Liver (tissue), 9 donors: ENCODE measurements around the gene LHPP. TPM values are rescaled to one million over a fixed set of nuclear protein-coding genes. Genes with fewer than 3 reads are reported as not detected.

ENCODE experiments used
- DNase-seq: peaks from one replicate; pipeline ENCODE4 v3.0.0-alpha.2; 2017; ENCODE audit warnings: low spot score
- H3K27ac ChIP-seq, 2 donors: one replicate each; pipeline ENCODE4 v1.7.0; 2013; ENCODE audit warnings: inconsistent platforms in 2 of 2, low read length in 2 of 2, control low read depth in 1 of 2, low read depth in 1 of 2, mild to moderate bottlenecking in 1 of 2
- H3K27me3 ChIP-seq, 4 donors: one replicate each; pipeline versions ENCODE4 v1.6.1 to v1.7.0; 2013; ENCODE audit warnings: low read length in 3 of 4, inconsistent platforms in 1 of 4, mild to moderate bottlenecking in 1 of 4, moderate library complexity in 1 of 4; ENCODE audit not compliant: control insufficient read depth in 4 of 4, insufficient read depth in 4 of 4
- H3K36me3 ChIP-seq, 4 donors: one replicate each; pipeline versions ENCODE4 v1.6.1 to v1.7.0; 2013; ENCODE audit warnings: low read length in 3 of 4, mild to moderate bottlenecking in 3 of 4, low read depth in 1 of 4, moderate library complexity in 1 of 4; ENCODE audit not compliant: control insufficient read depth in 4 of 4, insufficient read depth in 3 of 4
- H3K4me1 ChIP-seq, 4 donors: one replicate each; pipeline versions ENCODE4 v1.6.1 to v1.7.0; 2013; ENCODE audit warnings: low read length in 3 of 4, mild to moderate bottlenecking in 3 of 4, moderate library complexity in 1 of 4; ENCODE audit not compliant: control insufficient read depth in 4 of 4, insufficient read depth in 4 of 4
- H3K4me3 ChIP-seq, 3 donors: one replicate each; pipeline versions ENCODE4 v1.6.1 to v1.7.0; 2013; ENCODE audit warnings: low read length in 3 of 3, control low read depth in 1 of 3, low read depth in 1 of 3, mild to moderate bottlenecking in 1 of 3
- H3K9ac ChIP-seq, 2 donors: one replicate each; pipeline ENCODE4 v1.7.0; 2013; ENCODE audit warnings: low read length in 2 of 2, mild to moderate bottlenecking in 2 of 2, moderate library complexity in 2 of 2, control low read depth in 1 of 2, low read depth in 1 of 2
- H3K9me3 ChIP-seq, 4 donors: one replicate each; pipeline versions ENCODE4 v1.6.1 to v1.7.0; 2013; ENCODE audit warnings: low read length in 3 of 4; ENCODE audit not compliant: control insufficient read depth in 4 of 4
- FOXA1 ChIP-seq: IDR thresholded peaks from 2 replicates; pipeline ENCODE4 v1.6.1; 2016; ENCODE audit warnings: antibody characterized with exemption
- FOXA2 ChIP-seq: IDR thresholded peaks from 2 replicates; pipeline ENCODE4 v1.6.1; 2016; ENCODE audit warnings: antibody characterized with exemption
- GABPA ChIP-seq, 2 donors: IDR thresholded peaks in 1 of 2; conservative IDR thresholded peaks in 1 of 2; 2 replicates each; pipeline ENCODE4 v1.6.1; 2016; ENCODE audit warnings: antibody characterized with exemption in 2 of 2, mild to moderate bottlenecking in 1 of 2, moderate library complexity in 1 of 2
- HNF4A ChIP-seq, 2 donors: conservative IDR thresholded peaks; 2 replicates each; pipeline ENCODE4 v1.6.1; 2016; ENCODE audit warnings: antibody characterized with exemption in 2 of 2, mild to moderate bottlenecking in 2 of 2
- HNF4G ChIP-seq: IDR thresholded peaks from 2 replicates; pipeline ENCODE4 v1.6.1; 2016; ENCODE audit warnings: antibody characterized with exemption
- JUND ChIP-seq, 2 donors: IDR thresholded peaks; 2 replicates each; pipeline ENCODE4 v1.6.1; 2016; ENCODE audit warnings: antibody characterized with exemption in 2 of 2
- NR2F2 ChIP-seq: IDR thresholded peaks from 2 replicates; pipeline ENCODE4 v1.6.1; 2016; ENCODE audit warnings: antibody characterized with exemption
- RAD21 ChIP-seq, 2 donors: IDR thresholded peaks; 2 replicates each; pipeline ENCODE4 v1.6.1; 2016; ENCODE audit warnings: antibody characterized with exemption in 2 of 2, mild to moderate bottlenecking in 2 of 2
- RXRA ChIP-seq, 2 donors: IDR thresholded peaks; 2 replicates each; pipeline ENCODE4 v1.6.1; 2017 to 2018; ENCODE audit warnings: antibody characterized with exemption in 2 of 2, mild to moderate bottlenecking in 1 of 2
- TAF1 ChIP-seq: conservative IDR thresholded peaks from 2 replicates; pipeline ENCODE4 v1.6.1; 2016; ENCODE audit warnings: antibody characterized with exemption, mild to moderate bottlenecking
- YY1 ChIP-seq: IDR thresholded peaks from 2 replicates; pipeline ENCODE4 v1.6.1; 2016; ENCODE audit warnings: antibody characterized with exemption, mild to moderate bottlenecking
- WGBS: extraction: QIAGEN DNeasy Blood & Tissue Kit; methylation state at CpG from one replicate; pipeline ENCODE4 v1.1.7; 2013; 5-methylcytosine and 5-hydroxymethylcytosine counted together
- polyA plus RNA-seq, 2 donors: library from polyadenylated mRNA; stranded (reverse) in 1 of 2; unstranded in 1 of 2; fragments of 200-250 nt in 1 of 2; fragments of >200 nt in 1 of 2; fragmentation: Nextera tagmentation in 1 of 2; extraction: Ambion mirVana in 1 of 2; gene quantifications; one replicate each; pipeline versions ENCODE4 v1.2.1 to v1.2.3, GENCODE V29; 2013 to 2015
- total RNA-seq, 2 donors: library from RNA; depleted of rRNA; stranded (reverse); fragments of >200 nt; gene quantifications; one replicate each; pipeline ENCODE4 v1.2.3, GENCODE V29; 2014
- TF ChIP-seq, protein P1 (sequence below): IDR thresholded peaks from 2 replicates; pipeline ENCODE4 v1.6.1; 2016; ENCODE audit warnings: antibody characterized with exemption
- TF ChIP-seq, protein P2 (sequence below): fragments of 150-350 bp; IDR thresholded peaks from 2 replicates; pipeline ENCODE4 v1.5.1; 2017; ENCODE audit warnings: improper control_type of control experiment, low read depth, low read length; ENCODE audit not compliant: missing input control
- TF ChIP-seq, protein P3 (sequence below): IDR thresholded peaks from 2 replicates; pipeline ENCODE4 v1.6.1; 2016; ENCODE audit warnings: antibody characterized with exemption, mild to moderate bottlenecking
- TF ChIP-seq, protein P4 (sequence below): IDR thresholded peaks from 2 replicates; pipeline ENCODE4 v1.6.1; 2016; ENCODE audit warnings: antibody characterized with exemption
- donor health status: healthy.
- donor health status: healthy.
- donor health status: healthy.
- donor health status: healthy.
- donor health status: healthy.

Gene LHPP
- total and polyA plus RNA-seq, 4 donors: 15.9 to 39.9 (median 26.2) TPM

DNA sequence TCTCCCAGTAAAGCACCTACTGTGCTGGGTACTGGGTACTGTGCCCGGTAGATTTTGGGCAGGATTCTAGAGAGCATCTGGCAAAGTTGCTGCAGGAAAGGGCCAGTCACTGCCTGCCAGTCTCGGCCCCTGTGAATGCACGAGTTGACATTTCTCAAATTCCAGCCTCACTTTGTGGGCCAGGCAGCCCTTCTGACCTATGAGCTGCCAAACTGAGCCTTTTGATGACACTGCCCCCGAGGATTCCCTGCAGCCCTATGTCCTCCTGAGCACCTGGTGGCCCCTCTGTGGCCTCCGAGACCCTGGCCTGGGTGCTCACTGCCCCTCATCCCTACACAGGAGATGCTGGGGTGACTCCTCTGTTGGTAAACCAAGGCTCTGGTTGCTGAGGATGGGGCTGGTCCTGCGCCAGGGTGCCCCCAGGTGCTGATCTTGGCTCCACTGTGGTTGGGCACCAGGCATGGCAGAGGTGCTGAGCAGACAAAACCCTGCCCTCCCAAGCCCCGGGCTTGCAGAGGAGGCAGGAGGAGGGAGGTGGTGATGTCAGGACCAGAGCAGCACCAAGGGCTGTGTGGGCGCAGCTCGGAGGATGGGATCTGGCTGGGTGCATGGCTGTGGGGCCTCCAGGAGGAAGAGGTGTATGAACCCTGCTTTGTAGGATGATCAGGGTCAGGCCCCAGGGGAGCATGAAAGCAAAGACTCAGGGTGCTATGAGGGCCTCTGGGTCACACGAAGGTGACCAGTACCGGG, 16.2 kb downstream of the LHPP start:
- peak overlapping the region in 1 of 2 donors; percentile 44 for H3K27ac ChIP-seq
- 72% methylated on average over 11 of the region's 11 CpGs for WGBS

More for the DNA sequence above, 16.2 kb downstream of the LHPP start:
- Histone ChIP-seq H3K36me3 (no peaks in the 10 kb centered on the region), H3K4me3 (no peak overlapping the region), H3K4me1 (peaks cover 7 to 41% (median 26%) of the 10 kb centered on the region in 4 donors), H3K27me3 (no peaks in the 10 kb centered on the region), H3K9ac (no peak overlapping the region), H3K9me3 (no peaks in the 10 kb centered on the region)
- TF ChIP-seq JUND (IDR thresholded peaks at IDR 0.05) (no peak), RXRA (IDR thresholded peaks at IDR 0.05) (no peak), HNF4A (conservative IDR thresholded peaks at IDR 0.05) (no peak), GABPA (IDR thresholded peaks at IDR 0.05 in 1 of 2, conservative IDR thresholded peaks at IDR 0.05 in 1 of 2) (no peak), FOXA1 (no peak), HNF4G (no peak), YY1 (no peak), TAF1 (no peak), FOXA2 (no peak), RAD21 (IDR thresholded peaks at IDR 0.05) (no peak), NR2F2 (no peak)
- TF ChIP-seq, protein P1, sequence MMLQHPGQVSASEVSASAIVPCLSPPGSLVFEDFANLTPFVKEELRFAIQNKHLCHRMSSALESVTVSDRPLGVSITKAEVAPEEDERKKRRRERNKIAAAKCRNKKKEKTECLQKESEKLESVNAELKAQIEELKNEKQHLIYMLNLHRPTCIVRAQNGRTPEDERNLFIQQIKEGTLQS: no peak
- TF ChIP-seq, protein P2, sequence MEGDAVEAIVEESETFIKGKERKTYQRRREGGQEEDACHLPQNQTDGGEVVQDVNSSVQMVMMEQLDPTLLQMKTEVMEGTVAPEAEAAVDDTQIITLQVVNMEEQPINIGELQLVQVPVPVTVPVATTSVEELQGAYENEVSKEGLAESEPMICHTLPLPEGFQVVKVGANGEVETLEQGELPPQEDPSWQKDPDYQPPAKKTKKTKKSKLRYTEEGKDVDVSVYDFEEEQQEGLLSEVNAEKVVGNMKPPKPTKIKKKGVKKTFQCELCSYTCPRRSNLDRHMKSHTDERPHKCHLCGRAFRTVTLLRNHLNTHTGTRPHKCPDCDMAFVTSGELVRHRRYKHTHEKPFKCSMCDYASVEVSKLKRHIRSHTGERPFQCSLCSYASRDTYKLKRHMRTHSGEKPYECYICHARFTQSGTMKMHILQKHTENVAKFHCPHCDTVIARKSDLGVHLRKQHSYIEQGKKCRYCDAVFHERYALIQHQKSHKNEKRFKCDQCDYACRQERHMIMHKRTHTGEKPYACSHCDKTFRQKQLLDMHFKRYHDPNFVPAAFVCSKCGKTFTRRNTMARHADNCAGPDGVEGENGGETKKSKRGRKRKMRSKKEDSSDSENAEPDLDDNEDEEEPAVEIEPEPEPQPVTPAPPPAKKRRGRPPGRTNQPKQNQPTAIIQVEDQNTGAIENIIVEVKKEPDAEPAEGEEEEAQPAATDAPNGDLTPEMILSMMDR: no peak
- TF ChIP-seq, protein P3, sequence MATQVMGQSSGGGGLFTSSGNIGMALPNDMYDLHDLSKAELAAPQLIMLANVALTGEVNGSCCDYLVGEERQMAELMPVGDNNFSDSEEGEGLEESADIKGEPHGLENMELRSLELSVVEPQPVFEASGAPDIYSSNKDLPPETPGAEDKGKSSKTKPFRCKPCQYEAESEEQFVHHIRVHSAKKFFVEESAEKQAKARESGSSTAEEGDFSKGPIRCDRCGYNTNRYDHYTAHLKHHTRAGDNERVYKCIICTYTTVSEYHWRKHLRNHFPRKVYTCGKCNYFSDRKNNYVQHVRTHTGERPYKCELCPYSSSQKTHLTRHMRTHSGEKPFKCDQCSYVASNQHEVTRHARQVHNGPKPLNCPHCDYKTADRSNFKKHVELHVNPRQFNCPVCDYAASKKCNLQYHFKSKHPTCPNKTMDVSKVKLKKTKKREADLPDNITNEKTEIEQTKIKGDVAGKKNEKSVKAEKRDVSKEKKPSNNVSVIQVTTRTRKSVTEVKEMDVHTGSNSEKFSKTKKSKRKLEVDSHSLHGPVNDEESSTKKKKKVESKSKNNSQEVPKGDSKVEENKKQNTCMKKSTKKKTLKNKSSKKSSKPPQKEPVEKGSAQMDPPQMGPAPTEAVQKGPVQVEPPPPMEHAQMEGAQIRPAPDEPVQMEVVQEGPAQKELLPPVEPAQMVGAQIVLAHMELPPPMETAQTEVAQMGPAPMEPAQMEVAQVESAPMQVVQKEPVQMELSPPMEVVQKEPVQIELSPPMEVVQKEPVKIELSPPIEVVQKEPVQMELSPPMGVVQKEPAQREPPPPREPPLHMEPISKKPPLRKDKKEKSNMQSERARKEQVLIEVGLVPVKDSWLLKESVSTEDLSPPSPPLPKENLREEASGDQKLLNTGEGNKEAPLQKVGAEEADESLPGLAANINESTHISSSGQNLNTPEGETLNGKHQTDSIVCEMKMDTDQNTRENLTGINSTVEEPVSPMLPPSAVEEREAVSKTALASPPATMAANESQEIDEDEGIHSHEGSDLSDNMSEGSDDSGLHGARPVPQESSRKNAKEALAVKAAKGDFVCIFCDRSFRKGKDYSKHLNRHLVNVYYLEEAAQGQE: no peak
- TF ChIP-seq, protein P4, sequence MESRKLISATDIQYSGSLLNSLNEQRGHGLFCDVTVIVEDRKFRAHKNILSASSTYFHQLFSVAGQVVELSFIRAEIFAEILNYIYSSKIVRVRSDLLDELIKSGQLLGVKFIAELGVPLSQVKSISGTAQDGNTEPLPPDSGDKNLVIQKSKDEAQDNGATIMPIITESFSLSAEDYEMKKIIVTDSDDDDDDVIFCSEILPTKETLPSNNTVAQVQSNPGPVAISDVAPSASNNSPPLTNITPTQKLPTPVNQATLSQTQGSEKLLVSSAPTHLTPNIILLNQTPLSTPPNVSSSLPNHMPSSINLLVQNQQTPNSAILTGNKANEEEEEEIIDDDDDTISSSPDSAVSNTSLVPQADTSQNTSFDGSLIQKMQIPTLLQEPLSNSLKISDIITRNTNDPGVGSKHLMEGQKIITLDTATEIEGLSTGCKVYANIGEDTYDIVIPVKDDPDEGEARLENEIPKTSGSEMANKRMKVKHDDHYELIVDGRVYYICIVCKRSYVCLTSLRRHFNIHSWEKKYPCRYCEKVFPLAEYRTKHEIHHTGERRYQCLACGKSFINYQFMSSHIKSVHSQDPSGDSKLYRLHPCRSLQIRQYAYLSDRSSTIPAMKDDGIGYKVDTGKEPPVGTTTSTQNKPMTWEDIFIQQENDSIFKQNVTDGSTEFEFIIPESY: no peak
- DNase-seq: no peak
